Fibroblast of skin of left quadriceps (primary cell): ENCODE results near the gene MCM5.
"Not testable (repeated sequence)": the region's sequence is repeated elsewhere in the genome, so short reads cannot be mapped to it uniquely, and the experiment has no call there.

Experiments used
- DNase-seq, 2 experiments: peaks; one replicate each; pipeline ENCODE4 v3.0.0-alpha.2; 2013; ENCODE audit warnings: low read depth in 2 of 2

Gene MCM5

DNA sequence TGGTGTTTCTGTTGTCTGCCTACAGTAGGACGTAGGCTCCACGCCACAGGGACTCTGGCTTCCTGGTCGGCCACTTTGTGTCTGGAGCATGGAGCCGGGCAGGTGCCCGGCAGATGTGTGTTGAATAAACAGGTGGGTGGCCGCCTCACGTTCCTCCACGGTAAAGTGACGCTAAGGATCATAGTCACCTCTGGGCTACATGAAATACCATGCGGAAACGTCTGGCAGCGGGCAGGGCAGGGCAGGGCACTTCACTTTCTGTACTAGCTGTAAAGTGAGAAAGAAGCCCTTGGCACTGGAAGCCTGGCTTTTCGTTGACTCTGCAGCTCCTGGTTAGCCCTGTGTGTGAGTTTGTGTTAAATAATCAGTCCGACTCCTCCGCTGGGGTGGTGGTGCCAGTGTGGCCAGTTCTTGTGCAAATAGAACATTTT, 52.4 kb downstream of the MCM5 start:
- DNase-seq = no peak

DNA sequence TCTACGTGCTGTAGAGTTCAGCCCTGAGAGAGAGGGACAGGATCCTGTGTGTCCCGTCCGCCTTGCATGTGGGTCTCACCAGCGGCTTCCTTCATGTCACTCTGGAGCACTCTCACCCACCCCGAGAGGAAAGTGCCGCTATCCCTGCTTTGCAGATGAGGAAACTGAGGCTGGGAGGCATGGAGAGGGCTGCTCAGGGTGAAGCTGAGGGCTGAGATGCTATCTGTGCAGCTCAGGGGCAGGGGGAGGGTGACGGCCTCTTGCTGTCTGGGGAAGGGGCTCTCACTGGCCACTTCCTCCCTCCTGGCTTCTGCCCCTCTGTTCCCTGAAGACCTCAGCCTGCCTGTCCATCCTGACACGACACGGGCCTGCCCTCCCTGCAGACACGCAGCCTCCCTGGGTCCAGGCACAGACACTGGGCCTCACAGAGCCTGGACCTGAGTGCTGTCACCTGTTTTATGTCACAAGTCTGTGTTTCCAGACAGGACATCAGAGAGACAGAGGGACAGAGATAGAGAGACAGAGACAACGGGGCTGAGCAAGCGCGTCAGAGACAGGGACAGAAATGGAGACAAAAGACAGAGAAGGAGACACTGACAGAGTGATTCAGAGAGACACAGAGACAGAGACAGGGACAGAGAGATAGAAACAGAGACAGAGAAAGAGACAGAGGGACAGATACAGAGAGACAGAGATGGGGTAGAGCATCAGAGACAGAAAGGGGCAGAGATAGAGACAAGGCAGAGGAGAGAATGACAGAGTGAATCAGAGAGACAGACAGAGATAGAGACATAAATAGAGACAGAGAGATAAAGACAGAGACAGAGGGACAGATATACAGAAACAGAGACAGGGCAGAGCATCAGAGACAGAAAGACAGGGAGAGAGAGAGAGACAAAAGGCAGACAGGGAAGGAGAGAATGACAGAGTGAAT, 53.1 kb downstream of the MCM5 start:
- DNase-seq = no peak

DNA sequence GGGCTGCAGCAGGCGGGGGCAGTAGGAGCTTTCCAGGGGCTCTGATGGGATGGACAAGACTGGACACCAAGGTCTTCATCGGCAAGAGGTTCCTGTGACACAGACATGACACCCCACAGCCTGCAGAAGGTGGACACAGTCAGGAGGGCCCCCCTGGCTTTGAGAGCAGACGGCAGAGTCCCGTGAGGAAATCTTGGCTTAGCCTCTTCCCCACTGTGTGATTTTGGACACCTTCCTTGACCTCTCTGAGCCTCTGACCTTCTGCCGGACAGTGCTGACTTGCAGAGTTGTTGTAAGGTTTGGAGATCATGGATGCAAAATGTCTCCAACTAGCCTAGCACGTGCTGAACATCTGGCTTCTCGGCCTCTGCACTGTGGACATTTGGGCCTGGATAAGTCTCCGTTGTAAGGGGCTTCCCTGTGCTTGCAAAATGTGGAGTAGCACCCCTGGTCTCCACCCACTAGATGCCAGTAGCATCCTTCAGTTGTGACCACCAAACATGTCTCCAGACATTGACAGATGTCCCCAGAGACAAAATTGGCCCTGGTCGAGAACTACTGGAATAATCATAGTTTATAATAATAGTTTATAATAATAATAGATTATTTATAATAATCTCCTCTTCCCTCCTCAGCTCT, 54.6 kb downstream of the MCM5 start:
- no peak for DNase-seq

DNA sequence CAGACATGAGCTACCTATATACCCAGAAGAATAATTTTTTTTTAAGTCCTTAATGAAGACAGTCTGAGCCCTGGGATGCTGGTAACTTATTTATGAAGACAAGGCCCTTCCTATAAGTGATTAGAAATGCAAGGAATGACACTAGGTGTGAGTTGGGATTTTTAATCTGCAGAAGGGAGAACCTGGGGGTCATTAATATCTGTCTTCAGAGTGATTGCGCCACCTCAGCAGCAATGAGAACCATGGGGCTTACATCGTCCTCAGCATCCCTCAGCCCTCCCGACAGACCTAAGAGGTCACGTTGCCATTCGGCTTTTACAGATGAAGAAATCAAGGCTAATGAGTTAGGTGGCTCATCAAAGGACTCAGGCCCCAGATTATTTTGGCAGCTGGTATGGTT, 55.6 kb downstream of the MCM5 start:
- no peak for DNase-seq

DNA sequence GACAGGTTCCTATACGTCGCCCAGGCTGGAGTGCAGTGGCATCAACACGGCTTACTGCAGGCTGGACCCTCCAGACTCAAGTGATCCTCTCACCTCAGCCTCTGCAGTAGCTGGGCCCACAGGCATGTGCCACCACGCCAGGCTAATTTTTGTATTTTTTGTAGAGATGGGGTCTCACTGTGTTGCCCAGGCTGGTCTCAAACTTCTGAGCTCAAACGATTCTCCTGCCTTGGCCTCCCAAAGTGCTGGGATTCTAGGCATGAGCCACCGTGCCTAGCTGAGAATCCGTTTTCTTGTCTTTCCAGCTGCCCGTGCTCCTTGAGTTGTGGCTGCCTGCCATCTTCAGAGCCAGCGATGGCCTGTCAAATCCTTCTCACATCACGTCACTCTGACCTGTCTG, 56.8 kb downstream of the MCM5 start:
- no peak for DNase-seq

DNA sequence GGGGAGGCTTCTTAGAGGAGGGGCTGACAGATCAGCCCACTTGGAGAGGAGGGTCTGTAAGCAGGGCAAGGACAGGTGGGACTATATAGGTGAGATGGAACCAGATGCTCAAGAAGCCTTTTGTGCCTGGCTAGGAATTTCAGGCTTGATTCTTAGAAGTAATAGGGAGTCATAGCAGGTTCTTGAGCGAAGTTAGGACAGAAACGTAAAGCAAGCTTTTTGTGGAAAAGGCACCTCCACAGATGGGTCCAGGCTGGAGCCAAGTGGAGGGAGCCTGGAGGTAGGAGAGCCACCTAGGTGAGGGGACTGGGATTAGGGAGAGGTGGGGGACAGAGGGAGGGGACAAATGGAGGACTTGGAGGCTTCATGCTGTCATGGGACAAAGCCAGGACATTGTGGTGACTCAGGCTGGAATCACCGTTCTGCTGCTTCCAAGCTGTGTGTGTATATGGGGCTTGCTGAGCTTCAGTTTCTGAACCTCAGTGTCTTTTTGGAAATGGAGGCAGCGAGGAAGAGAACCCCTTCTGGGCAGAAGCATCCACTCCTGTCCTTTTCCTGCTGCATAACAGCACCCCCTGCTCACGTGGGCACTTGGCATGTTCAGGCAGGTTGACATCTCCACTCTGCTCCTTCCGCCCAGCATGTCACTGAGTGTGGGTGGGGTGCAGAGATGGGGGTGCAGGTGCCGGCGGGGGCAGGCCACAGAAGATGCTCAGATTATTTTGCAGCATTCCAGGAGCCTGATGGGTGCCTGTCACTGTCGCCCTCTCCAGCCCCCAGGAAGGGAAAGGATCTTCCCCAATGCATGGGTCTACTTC, 58.0 kb downstream of the MCM5 start:
- DNase-seq = no peak

DNA sequence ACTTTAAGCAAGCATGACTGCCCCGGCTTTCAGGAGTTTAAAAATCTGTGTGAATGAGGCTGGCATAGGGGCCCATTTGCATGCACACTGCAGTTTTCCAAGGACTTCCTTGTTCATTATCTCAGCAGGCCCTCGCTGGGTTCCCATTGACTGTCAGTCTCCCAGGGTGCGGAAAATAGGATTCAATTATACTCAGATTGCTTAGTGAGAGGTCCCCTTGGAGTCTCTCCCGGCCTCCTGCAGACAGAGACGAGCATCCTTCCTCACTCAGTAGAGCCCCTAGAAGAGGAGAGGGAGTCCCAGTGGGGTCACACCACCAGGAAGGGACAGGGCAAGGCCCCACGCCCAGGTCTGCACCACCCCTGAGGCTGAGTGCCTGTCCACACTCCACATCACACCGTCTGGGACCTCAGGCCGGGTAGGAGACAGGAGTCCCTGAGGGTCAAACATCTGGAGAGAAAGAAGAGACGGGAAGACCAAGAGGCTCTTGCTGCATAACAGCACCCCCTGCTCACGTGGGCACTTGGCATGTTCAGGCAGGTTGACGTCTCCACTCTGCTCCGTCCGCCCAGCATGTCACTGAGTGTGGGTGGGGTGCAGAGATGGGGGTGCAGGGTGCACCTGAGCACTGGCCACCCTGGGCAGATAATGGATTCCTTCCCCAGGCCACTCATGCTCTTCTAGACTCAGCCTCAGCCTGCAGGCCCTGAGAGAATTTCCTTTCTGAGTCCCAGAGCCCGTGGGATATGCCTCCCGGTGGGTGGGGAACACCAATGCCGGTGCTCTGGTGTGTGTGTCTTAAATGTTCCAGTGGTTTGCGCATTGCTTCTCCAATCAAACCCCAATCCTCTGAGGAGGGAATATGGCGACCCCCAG, 58.8 kb downstream of the MCM5 start:
- no peak for DNase-seq

DNA sequence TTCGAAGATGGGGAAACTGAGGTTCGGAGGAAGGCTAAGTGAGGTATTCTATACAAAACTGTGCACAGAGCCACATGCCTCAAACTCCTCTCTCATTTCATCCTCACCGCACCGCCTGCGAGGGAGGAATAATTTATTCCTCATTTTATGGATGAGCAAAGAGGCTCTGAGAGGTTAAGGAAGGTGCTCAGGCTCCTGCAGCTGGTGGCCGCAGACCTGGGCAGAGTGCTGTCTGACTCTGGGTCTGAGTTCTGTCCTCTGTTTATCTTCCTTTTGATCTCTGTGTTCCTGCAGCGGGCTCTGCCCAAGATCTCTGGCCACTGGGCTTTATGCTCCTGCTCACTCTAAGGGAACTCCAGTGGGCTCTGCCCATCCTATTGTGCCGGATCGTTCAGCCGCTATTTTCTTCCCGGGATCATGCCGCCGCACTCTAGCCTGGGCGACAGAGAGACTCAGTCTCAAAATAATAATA, 59.5 kb downstream of the MCM5 start:
- no peak for DNase-seq

DNA sequence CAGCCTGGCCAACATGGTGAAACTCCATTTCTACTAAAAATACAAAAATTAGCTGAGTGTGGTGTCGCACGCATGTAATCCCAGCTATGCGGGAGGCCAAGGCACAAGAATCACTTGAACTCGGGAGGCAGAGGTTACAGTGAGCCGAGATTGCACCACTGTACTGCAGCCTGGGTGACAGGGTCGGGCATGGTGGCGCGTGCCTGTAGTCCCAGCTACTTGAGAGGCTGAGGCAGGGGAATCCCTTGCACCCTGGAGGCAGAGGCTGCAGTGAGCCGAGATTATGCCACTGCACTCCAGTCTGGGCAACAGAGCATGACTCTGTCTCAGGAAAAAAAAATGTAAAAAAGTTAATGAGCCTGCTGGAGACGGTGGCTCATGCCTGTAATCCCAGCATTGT, 60.0 kb downstream of the MCM5 start:
- DNase-seq = not testable (repeated sequence)

DNA sequence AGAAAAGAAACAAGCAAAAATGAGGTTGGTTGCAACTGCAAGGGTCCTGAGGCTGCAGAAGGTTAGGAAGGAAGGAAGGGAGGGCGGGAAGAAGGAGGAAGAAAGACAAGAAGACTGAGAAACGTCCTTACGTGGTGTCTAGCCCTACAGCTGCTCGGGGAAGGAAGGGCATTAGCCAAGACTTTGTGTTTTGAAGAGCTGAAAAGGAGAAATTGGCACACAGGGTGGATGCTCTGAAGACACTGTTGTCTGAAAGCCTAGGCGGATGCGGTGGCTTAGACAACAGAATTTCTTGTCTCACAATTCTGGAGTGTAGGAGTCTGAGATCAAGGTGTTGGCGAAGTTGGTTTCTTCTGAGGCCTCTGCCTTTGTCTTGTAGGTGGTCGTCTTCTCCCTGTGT, 60.7 kb downstream of the MCM5 start:
- no peak for DNase-seq

DNA sequence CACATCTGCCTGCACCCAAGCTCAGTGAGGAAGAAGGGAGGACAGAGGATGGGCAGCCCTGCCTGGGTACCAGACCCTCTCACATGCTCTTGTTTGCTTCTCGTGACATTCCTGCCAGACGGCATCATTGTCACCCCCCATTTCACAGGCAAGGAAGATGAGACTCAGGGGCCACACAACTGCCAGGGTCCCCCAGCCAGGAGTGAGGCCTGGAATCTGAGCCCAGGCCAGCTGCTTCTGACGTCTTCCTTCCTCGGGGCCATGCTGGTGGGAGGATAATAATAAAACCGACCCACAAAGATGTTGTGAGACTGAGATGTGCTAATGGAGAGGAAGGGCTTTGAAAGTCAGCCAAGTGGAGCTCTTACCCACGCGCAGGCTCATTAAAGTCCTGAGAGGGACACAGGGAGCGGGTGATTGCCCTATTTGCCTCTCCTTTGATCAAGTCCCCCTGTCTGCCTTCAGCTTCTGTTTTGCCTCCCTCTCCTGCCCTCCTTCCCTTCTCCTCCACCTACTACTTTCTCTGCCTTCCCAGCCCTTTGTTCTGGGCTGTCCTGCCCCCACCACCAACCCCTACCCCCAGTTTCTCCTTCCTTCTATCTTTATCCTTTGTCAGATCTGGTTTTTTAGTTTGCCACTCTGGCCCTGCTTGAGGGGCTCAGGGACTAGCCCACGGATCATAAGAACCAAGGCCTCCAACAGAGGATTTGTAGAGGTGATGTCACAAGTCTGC, 62.7 kb downstream of the MCM5 start:
- DNase-seq = no peak

DNA sequence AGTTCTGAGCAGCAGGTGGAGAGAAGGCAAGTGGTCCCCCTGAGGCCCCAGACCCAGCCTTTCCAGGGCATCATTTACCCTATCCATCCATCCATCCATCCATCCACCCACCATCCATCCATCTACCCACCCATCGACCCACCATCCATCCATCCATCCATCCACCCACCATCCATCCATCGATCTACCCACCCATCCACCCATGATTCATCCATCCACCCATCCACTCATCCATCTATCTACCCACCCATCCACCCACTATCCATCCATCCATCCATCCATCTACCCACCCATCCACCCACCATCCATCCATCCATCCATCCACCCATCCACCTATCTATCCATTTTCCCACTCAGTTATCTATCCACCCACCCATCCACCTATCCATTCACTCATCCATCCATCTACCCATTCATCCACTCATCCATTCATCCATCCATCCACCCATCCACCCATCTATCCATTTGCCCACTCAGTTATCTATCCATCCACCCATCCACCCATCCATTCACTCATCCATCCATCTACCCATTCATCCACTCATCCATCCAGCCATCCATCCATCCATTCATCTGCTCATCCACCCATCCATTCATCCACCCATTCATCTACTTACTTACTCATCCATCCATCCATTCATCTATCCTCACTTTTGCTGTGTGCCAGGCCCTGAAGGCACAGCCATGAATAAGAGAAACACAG, 63.4 kb downstream of the MCM5 start:
- no peak for DNase-seq

DNA sequence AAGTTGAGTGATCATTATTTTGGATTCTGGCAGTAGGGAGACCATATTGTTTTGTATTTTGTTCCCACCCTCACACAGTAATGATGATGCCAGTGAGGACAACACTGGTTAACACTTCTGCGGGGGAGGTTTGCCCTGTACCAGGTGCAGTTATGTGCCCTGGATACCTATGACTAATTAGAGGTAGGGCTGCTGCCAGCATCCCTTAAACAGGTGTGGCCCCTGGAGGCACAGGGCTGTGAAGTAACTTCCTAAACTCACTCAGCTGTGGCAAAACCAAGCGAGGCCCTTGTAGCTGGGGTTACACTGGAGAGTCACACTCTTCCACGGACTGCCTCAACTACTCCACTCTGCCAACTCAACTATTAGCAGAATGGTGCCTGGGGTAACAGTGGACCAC, 64.5 kb downstream of the MCM5 start:
- DNase-seq = no peak

DNA sequence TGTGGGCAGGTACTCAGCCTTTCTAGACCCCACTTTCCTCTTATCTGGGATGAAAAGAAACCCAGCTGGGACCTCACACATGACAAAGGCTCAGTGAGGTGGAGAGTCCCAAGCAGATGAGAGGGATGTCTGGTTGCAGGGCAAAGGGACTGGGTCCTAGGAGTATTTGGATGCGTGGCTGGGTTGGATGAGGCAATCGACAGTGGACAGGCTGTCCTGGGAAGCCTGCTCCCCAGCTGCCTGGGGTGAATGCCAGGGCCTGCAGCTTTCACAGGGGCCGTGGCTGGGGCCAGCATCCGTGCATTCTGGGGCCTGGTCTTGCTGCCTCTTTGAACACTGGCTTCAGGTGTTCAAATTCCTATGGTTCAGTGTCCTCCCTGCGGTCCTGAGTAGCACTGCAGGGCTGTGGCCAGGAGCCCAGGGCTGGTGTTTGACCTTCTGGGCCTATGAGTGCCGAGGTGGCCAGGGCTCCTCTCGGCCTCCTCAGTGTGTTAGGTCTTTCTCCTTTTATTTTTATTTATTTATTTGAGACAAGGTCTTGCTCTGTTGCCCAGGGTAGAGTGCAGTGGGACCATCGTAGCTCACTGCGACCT, 65.3 kb downstream of the MCM5 start:
- DNase-seq = no peak

DNA sequence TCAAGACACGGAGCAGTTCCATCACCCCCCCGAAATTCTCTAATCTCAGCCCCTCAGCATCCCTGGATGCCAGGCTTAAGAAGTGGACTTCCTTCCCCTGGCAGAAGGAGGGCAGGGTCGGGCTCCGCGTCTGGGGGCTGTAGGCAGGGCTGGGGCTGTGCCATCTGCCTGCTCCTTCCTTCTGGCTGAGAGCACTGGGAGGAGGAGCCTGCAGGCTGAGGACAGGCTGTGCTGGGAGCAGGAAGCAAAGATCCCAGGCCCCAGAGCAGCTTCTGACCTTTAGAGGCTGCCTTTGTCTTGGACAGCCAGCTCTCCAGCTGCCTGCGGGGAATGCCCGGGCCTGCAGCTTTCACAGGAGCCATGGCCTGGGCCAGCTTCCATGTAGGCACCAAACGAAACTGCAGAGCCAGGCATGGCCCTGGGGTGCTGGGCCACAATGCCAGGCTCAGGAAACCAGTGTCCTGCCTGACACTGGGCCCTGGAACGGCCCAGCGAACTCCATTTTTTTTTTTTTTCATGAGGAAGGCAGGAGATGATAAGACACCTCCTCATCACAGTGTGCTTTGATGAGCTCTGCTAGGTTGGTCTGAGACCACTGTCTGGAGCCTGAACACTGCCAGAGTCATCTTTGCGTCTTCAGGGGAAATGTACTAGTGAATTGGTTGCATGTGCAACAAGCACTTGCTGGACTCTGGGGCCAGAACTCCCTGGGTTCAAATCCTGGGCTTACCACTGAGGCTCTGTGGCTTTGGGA, 67.9 kb downstream of the MCM5 start:
- DNase-seq = no peak

DNA sequence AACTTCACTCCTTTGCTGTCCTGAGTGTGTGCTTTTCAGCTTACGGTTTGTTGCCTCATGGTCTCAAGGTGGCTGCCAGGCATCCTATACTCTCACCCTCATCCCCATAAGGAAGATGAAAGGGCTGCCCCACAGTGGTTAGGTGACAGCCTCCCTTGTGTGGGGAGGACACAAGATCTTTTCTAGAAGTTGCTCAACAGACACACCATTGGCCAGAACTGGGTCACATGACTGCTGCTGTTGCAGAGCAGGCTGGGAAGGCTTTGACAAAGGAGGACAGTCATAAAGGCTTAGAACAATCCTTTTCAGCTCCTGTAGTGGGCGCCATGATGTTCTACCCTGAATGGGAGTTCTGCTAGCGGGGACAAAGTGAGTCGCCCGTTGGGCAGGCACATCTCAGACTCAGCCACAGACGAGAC, 71.0 kb downstream of the MCM5 start:
- DNase-seq = no peak

DNA sequence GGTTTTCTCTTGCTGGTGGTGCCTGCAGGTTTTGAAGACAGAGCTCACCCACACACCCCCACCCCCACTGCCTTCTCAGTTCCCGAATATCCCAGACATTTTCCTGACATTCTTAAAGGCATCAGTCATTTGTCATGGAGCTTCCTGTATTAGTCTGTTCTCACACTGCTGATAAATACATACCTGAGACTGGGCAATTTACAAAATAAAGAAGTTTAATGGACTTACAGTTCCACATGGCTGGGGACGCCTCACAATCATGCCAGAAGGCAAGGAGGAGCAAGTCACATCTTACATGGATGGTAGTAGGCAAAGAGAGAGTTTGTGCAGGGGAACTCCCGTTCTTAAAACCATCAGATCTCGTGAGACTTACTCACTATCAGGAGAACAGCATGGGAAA, 71.6 kb downstream of the MCM5 start:
- DNase-seq = not testable (repeated sequence)

DNA sequence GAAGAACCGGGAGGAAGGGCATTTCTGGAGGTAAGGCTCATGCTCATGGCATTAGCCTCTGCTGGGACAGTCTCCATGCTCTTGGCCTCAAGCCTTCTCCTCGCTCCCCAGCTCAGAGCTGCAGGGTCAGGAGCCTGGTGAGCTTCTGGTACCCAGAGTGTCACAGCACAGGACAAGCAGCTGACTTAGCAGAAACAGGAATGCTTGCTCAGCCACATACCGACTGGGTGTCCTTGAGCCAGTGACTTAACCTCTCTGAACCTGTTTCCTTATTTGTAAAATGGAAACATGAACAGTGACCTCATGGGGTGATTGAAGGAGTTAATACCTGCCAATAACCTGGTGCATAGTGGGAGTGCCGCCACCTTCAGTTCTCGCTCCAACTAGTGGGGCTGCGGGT, 72.5 kb downstream of the MCM5 start:
- DNase-seq = no peak

DNA sequence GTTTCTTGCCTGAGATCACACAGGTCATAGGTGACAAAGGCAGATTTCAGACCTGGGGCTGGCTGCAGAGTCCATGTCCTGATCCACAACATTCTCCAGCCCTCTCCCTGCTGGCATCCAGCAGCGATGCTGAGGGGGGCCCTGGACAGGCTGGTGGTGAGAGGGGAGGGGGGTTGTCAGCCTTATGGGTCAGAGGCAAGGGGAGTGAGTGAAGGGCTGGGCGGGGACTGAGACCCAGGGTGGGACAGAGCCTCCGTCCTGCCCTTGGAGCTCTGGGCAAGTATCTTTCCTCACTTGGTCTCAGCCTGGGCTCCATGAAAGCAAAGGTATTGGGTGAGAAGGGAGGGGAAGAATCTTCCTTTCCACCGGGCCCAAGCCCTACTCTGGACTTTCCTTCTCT, 74.0 kb downstream of the MCM5 start:
- DNase-seq = no peak
